HT1080 (cell line): ENCODE data around the gene NPIPB12. TPM values are rescaled to one million over a fixed set of nuclear protein-coding genes. Genes with fewer than 3 reads are reported as not detected.
"Not testable (repeated sequence)": the region's sequence is repeated elsewhere in the genome, so short reads cannot be mapped to it uniquely, and the experiment has no call there.

Experiments
- DNase-seq: peaks from one replicate; pipeline ENCODE4 v3.0.0-alpha.2; 2015; ENCODE audit warnings: low read depth
- polyA plus RNA-seq, 2 experiments: library from polyadenylated mRNA; depleted of rRNA; stranded (reverse); fragments of >200 nt; gene quantifications; 2 replicates each; pipeline ENCODE4 v1.2.3, GENCODE V29; 2015
- small RNA-seq: library from RNA; depleted of rRNA; stranded (forward); fragments of <200 nt; gene quantifications from one replicate; pipeline ENCODE3, GENCODE V24; 2014
- total RNA-seq: library from RNA; depleted of rRNA; stranded (reverse); fragments of >200 nt; shearing (Covaris generic); gene quantifications from 2 replicates; pipeline ENCODE4 v1.2.3, GENCODE V29; 2014; rRNA removed

Gene NPIPB12
- total RNA-seq, result 3.6 and 6.3 TPM in 2 replicates
- polyA plus RNA-seq (2015; cell fraction: cytosol; rRNA removed), result 11.1 and 13.5 TPM in 2 replicates
- 53.0 and 77.2 TPM in 2 replicates for polyA plus RNA-seq (2015; cell fraction: nucleus; rRNA removed)

DNA sequence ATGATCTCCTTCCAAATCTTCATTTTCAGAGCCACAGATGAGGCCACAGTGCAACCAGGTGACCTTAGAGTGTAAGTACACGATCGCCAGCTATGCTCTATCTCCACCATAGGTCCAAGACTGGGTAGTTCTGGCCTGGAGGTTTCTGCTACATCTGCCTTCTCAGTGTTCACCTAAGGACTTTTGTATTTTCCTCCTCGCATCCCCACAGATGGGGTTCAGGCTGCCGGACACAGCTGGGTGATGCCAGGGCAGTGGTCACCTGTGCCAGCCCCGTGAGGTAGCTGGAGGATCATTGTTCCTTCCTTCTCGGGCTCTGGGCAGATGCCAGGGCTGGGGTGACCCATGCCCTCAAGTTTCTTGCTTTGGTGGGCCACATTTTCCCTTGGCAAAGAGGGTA is at the start of gene NPIPB12:
Gene NPIPB12, minus strand, starts transcription at position 101 of the 400 bp plus-strand sequence.
- DNase-seq, result not testable (repeated sequence)

DNA sequence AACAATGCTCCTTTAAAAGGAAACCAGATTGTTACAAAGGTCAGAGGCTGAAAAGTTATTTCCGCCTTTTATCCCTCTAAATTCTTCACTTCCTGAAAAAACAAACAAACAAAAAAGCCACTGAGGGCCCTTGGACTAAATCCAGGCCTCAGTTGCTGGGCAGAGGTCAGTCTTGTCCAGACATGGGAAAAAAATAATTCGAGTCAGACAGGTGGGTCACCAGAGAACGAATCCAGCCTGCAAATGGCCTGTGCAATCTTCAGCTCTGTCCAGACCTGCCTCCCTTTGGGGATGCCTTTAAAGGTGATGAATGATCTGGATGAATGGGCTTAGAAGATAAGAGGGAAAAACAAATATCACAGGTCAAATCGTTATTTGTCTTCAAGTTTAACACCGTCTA is 15.3 kb upstream of the NPIPB12 start:
- DNase-seq, result not testable (repeated sequence)

DNA sequence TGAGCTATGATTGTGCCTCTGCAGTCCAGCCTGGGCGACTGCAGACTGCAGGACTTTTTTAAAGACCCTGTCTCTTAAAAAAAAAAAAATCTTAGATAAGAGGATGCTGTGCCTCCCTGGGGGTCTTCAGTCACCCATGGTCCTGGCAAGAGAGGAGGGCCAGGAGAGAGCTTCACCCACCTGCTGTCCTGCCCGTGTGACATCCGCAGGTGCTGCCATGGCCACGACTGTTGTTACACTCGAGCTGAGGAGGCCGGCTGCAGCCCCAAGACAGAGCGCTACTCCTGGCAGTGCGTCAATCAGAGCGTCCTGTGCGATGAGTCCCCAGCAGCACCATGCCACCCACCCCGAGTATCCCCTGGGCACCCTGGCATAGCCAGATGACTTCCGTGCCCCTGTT is 23.9 kb downstream of the NPIPB12 start:
- not testable (repeated sequence) for DNase-seq

DNA sequence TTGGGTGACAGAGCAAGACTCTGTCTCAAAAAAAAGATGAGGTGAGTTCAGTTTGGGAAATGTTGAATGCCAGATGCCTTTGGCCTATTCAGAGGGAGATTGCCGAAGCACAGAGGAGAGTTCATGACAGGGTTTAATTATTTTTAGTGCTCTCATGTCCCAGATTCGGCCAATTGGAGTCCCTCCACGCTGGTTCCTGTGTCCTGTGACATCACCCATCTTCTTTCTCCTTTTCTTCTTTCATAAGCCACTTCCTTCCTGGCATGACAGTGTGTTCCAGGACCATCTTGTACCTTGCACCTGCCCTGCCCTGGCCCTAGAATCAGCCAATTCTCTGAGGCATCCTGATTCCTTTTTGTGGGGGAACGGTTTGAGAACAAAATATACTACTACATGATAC is 34.1 kb downstream of the NPIPB12 start:
- not testable (repeated sequence) for DNase-seq

DNA sequence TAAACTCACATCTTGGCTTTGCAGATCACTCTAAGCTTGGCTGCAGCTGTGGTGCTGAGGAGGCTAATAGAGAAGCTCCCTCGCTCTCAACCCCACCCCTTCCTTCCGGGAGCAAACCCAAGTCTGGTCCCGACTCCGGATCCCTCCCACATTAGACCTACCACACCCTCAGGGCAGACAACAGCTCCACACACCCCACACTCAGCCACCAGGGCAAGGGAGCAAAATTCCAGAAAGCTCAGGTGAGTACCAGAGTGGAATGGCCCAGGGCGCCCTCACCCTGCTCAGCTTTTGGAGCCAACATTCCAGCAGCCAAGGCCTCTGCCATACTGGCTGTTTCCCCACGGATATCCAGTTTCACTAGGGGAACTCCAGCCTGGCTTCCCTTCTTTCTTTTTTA is 36.5 kb downstream of the NPIPB12 start:
- not testable (repeated sequence) for DNase-seq

DNA sequence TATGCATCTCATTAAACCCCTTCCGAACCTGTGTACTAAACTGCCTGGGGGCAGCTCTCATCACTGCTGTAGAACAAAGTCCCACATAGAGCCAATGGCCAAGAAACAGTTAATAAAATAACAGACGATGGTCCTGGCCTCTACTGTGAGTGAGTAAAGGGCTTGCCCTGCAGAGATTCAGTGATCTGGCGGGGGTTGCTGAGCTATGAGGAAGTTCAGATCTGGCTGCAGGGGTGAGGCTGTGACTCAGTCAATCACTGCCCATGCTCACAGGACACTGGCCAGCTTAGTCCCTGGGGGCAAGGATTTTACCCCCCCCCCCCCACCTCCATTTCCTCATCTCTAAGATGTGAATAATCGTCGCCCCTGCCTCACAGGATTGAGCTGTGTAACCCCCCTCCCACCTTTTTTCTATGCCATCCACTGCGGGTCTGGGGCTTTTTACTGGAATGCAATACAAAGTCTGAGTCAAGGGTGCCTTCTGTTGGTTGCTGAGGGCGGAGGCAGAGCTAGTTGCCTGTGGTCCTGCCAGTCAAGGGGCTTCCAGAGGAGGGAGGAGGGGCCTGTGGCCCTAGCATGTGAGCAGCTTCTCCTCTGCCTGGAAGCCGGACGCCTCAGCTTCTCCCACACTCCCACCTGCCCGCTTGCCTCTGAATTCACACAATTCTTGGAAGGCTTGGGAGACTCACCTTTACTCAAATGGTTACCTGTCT is 38.4 kb downstream of the NPIPB12 start:
- DNase-seq, result not testable (repeated sequence)

DNA sequence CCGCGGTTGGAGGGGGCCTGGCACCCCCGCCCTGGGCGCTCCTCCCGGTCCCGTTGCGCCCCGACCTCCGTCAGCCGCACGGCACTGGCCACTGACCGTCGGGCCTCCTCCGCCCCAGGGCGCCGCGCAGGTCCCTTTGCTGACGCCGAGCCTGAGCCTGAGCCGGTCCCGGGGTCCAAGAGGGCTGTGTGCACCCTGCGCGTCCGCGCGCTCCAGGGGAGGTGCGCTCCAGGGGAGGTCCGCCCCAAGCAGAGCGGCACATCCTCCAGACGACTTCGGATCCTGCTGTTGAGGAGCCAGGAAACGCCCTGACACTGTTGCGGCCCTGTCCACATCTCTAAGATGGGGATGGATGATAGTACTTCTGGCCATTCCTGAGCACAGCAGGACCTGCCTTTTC is 39.3 kb downstream of the NPIPB12 start:
- not testable (repeated sequence) for DNase-seq

DNA sequence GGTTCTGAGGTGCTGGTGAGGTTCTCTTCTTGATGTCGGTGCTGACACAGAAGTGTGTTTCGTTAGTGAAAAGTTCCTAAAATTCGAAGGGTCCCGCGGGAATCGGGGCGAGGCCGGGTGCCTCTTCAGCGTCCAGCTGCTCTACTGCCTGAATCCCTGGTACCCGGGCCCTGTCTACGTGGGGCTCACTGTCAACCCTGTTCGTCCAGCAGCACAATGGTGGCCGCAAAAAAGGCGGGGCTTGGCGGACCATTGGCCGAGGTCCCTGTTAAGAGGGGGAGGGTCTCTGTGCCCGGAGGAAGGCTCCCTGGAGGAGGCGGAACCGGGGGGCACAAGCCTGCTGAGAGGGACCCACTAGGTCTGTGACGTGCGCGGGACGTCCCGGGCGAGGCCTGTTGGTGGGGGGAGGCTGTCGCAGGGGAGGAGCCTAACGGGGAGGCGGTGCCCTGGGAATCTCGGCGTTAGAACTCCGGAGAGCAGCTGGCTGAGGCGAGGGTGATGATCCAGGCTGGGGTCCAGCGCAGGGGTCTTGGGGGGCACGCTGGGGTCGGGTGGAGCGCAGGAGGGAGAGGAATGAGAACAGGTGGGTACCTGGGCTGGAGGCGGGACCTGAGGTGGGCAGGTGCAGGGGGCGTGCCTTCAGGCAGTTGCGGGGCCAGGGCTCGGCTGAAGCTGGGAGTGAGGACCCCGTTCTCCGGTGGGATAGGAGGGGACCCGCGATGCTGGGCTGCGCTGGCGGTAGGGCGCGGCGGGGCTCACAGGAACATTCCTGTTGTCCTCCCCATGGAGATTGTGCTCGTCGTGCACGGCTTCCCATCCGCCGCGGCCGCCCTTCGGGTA is 40.0 kb downstream of the NPIPB12 start:
- DNase-seq, result not testable (repeated sequence)

GRCh38 chr16:29460647-29461030 is 45.6 kb downstream of the NPIPB12 start:
- not testable (repeated sequence) for DNase-seq

- not testable (repeated sequence) for DNase-seq
Observed at GRCh38 chr16:29459706-29460646, 46.2 kb downstream of the NPIPB12 start, which contains the start of gene SULT1A4. SULT1A4 (plus strand) TSS chr16:29459913; CDS start chr16:29461386, 1,473 bp downstream.

- not testable (repeated sequence) for DNase-seq
Observed at GRCh38 chr16:29457660-29458059, 48.5 kb downstream of the NPIPB12 start.

DNA sequence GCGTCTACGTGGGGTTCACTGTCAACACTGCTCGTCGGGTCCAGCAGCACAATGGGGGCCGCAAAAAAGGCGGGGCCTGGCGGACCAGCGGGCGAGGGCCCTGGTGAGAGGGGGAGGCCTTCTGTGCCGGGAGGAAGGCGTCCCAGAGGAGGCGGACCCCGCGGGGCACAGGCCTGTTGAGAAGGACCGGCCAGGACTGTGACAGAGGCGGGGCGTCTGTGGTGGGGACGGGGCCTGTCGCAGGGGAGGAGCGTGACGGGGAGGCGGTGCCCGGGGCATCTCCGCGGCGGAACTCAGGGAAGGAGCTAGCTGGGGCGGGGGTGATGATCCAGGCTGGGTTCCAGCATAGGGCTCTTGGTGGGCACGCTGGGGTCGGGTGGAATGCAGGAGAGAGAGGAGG is 51.4 kb downstream of the NPIPB12 start:
- DNase-seq, result not testable (repeated sequence)

- not testable (repeated sequence) for DNase-seq
Observed at GRCh38 chr16:29454269-29454668, 51.9 kb downstream of the NPIPB12 start, which contains the start of the genes BOLA2 and SLX1B. BOLA2 (minus strand) TSS chr16:29454351; CDS start chr16:29454253, 98 bp downstream. SLX1B (plus strand) TSS chr16:29454533.

- DNase-seq, result not testable (repeated sequence)
Observed at GRCh38 chr16:29453754-29454153, 52.5 kb downstream of the NPIPB12 start.

Small RNA genes lying within 50 kb of the gene (small RNA-seq; reads per million reads assigned to genes)
- not detected for gene AC133555.2

Other genes starting within 250 kb of the NPIPB12 start
- 0.13 TPM in 1 of 2 replicates, not detected in the other for gene NPIPB11, start 99.7 kb downstream of the NPIPB12 start, total RNA-seq
- gene BOLA2, start 52.1 kb downstream of the NPIPB12 start, total RNA-seq, result 52.1 and 63.2 TPM in 2 replicates
- 50.7 and 55.1 TPM in 2 replicates for gene SLX1B, start 51.9 kb downstream of the NPIPB12 start, total RNA-seq
- 2.0 and 5.5 TPM in 2 replicates for gene SULT1A4, start 46.5 kb downstream of the NPIPB12 start, total RNA-seq
- gene SPN, start 156.8 kb upstream of the NPIPB12 start, total RNA-seq, result 4.1 TPM in 2 replicates
- gene QPRT, start 172.8 kb upstream of the NPIPB12 start, total RNA-seq, result 1.8 and 2.3 TPM in 2 replicates
- gene C16orf54, start 239.6 kb upstream of the NPIPB12 start, total RNA-seq, result 0.13 and 1.5 TPM in 2 replicates